Endothelial cell of umbilical vein (primary cell): Measurements from ENCODE around the gene CDK5R2. TPM values are rescaled to one million over a fixed set of nuclear protein-coding genes. Genes with fewer than 3 reads are reported as not detected.
A peak's percentile ranks its signal among the peaks of the same experiment; 100 is the strongest.

Experiments
- Bru-seq: library from RNA; stranded (reverse); fragments of 400-500 nt; gene quantifications from one replicate; lab custom pipeline; 2021; lab: Mats Ljungman, UMichigan
- BruChase-seq, 2 experiments: library from RNA; stranded (reverse); fragments of 400-500 nt; gene quantifications; one replicate each; lab custom pipeline; 2021; lab: Mats Ljungman, UMichigan
- BruUV-seq: library from RNA; stranded (reverse); fragments of 400-500 nt; replicated peaks from 2 replicates; lab custom pipeline; 2021; lab: Mats Ljungman, UMichigan
- CTCF ChIA-PET: fragments of 300-600, 350-600 bp; sonication (Branson Sonifier 250); formaldehyde crosslinking; loops from one replicate; lab custom pipeline; 2021; ENCODE audit warnings: antibody characterized with exemption, inconsistent platforms; lab: Charles Lee
- POLR2A ChIA-PET: fragments of 300-600, 350-600 bp; sonication (Branson Sonifier 250); formaldehyde crosslinking; loops from one replicate; lab custom pipeline; 2021; ENCODE audit warnings: antibody characterized with exemption, inconsistent platforms; lab: Charles Lee
- DNase-seq: peaks from one replicate; pipeline ENCODE4 v3.0.0-alpha.2; 2011; ENCODE audit warnings: low read depth, low spot score
- FAIRE-seq: peaks from 2 replicates; lab custom pipeline; 2011; peaks lifted over from hg19 to GRCh38; lab: Jason Lieb, UNC
- H2AFZ ChIP-seq: 2 replicates; pipeline ENCODE4 v1.6.0; 2012; ENCODE audit warnings: low read depth, low read length, control low read depth, inconsistent platforms
- H3K27ac ChIP-seq: 2 replicates; pipeline ENCODE4 v1.5.1; 2011; ENCODE audit warnings: low read depth, mild to moderate bottlenecking, control low read depth, low read length, moderate library complexity; ENCODE audit not compliant: insufficient read depth
- H3K27me3 ChIP-seq, 2 experiments: 2 replicates each; pipeline versions ENCODE4 v1.6.0 to v1.6.1; 2011; ENCODE audit warnings: low read length in 2 of 2, mixed read lengths in 1 of 2; ENCODE audit not compliant: control insufficient read depth in 2 of 2, insufficient read depth in 2 of 2
- H3K36me3 ChIP-seq, 2 experiments: 2 replicates in 1 of 2; 3 replicates in 1 of 2; pipeline ENCODE4 v1.5.1; 2011; ENCODE audit warnings: low read length in 2 of 2, mild to moderate bottlenecking in 1 of 2, moderate library complexity in 1 of 2; ENCODE audit not compliant: control insufficient read depth in 2 of 2, insufficient read depth in 2 of 2; ENCODE audit errors: extremely low read depth in 1 of 2
- H3K4me1 ChIP-seq: 3 replicates; pipeline ENCODE4 v1.5.1; 2011; ENCODE audit warnings: mild to moderate bottlenecking, low read length; ENCODE audit not compliant: control insufficient read depth, insufficient read depth; ENCODE audit errors: extremely low read depth
- H3K4me2 ChIP-seq: 2 replicates; pipeline ENCODE4 v1.6.1; 2011; ENCODE audit warnings: low read length, control low read depth, mixed read lengths; ENCODE audit not compliant: insufficient read depth
- H3K4me3 ChIP-seq, 3 experiments: fragments of 200-600 bp in 1 of 3; sonication (generic), shearing (Covaris generic) in 1 of 3; replicated peaks in 1 of 3; 2 replicates each; pipeline ENCODE4 v1.5.1; 2011 to 2016; ENCODE audit warnings: control low read depth in 3 of 3, low read length in 3 of 3, mild to moderate bottlenecking in 2 of 3, inconsistent platforms in 1 of 3, low read depth in 1 of 3, moderate library complexity in 1 of 3; ENCODE audit not compliant: insufficient read depth in 1 of 3
- H3K79me2 ChIP-seq: 2 replicates; pipeline ENCODE4 v1.6.0; 2012; ENCODE audit warnings: low read length, inconsistent platforms; ENCODE audit not compliant: control insufficient read depth, insufficient read depth
- H3K9ac ChIP-seq: replicated peaks from 2 replicates; pipeline ENCODE3; 2011; ENCODE audit warnings: low read length, control low read depth; ENCODE audit not compliant: insufficient read depth; ENCODE audit errors: extremely low read depth
- H3K9me1 ChIP-seq: replicated peaks from 3 replicates; pipeline ENCODE4 v1.6.0; 2011; ENCODE audit warnings: mild to moderate bottlenecking, low read length; ENCODE audit not compliant: control insufficient read depth, insufficient read depth; ENCODE audit errors: extremely low read depth
- H3K9me3 ChIP-seq: replicated peaks from 2 replicates; pipeline ENCODE4 v1.5.1; 2012; ENCODE audit warnings: low read length, inconsistent platforms; ENCODE audit not compliant: control insufficient read depth, insufficient read depth
- H4K20me1 ChIP-seq: replicated peaks from 2 replicates; pipeline ENCODE3; 2011; ENCODE audit warnings: mild to moderate bottlenecking, low read length; ENCODE audit not compliant: control insufficient read depth, insufficient read depth; ENCODE audit errors: extremely low read depth
- EZH2 ChIP-seq: IDR thresholded peaks from 2 replicates; pipeline ENCODE4 v1.6.1; 2012; ENCODE audit warnings: borderline replicate concordance, low read depth, mild to moderate bottlenecking, moderate library complexity, low read length, inconsistent platforms; ENCODE audit not compliant: severe bottlenecking
- FOS ChIP-seq: IDR thresholded peaks from 2 replicates; pipeline ENCODE4 v1.6.1; 2011; ENCODE audit warnings: mild to moderate bottlenecking, low read length, moderate library complexity, borderline replicate concordance; ENCODE audit not compliant: insufficient read depth
- GATA2 ChIP-seq: IDR thresholded peaks from 2 replicates; pipeline ENCODE4 v1.7.0; 2011; ENCODE audit warnings: low read depth, mild to moderate bottlenecking, moderate library complexity, mixed read lengths, low read length; ENCODE audit not compliant: insufficient read length, insufficient read depth
- JUN ChIP-seq: IDR thresholded peaks from 2 replicates; pipeline ENCODE4 v1.6.1; 2011; ENCODE audit warnings: borderline replicate concordance, low read depth; ENCODE audit not compliant: insufficient read length, insufficient read depth
- MYC ChIP-seq: IDR thresholded peaks from one replicate; pipeline ENCODE4 v1.6.1; 2011; ENCODE audit warnings: mild to moderate bottlenecking, low read depth, low read length
- POLR2A ChIP-seq: IDR thresholded peaks from 2 replicates; pipeline ENCODE4 v1.6.1; 2012; ENCODE audit warnings: low read depth, mild to moderate bottlenecking, control low read depth, low read length
- POLR2AphosphoS5 ChIP-seq: IDR thresholded peaks from 2 replicates; pipeline ENCODE4 v1.6.1; 2012; ENCODE audit warnings: low read depth, mild to moderate bottlenecking, control low read depth, low read length, moderate library complexity; ENCODE audit not compliant: insufficient read depth
- dilution Hi-C: fragments of 300-500 bp; cut with MboI; formaldehyde crosslinking; loops from one replicate; pipeline ENCODE4 v1.15.0; 2019; ENCODE audit warnings: low sequenced_read_pairs; ENCODE audit not compliant: extremely low pct_ligation_motif_present
- intact Hi-C: fragments of 100-400 bp; cut with micrococcal nuclease; formaldehyde crosslinking; loops from one replicate; pipeline ENCODE4 v1.10.0; 2022
- long read RNA-seq: library from polyadenylated mRNA; stranded (forward); transcript quantifications from one replicate; pipeline ENCODE4 v2.0.0, GENCODE V29; 2021
- polyA minus RNA-seq, 3 experiments: library from RNA; depleted of rRNA, polyadenylated mRNA; stranded (reverse); fragments of >200 nt; gene quantifications; 1 replicate in 1 of 3; 2 replicates in 2 of 3; pipeline ENCODE4 v1.2.3, GENCODE V29; 2011
- polyA plus RNA-seq, 4 experiments: library from polyadenylated mRNA; depleted of rRNA in 3 of 4; stranded (reverse) in 3 of 4; unstranded in 1 of 4; fragments of >200 nt; gene quantifications; 2 replicates each; pipeline versions ENCODE4 v1.2.1 to v1.2.3, GENCODE V29; 2011 to 2012; ENCODE audit warnings: missing spikeins in 1 of 4
- total RNA-seq: library from RNA; stranded (reverse); gene quantifications from 2 replicates; pipeline ENCODE4 v1.2.3, GENCODE V29; 2021
- TF ChIP-seq, protein P1 (sequence below): IDR thresholded peaks from 2 replicates; pipeline ENCODE4 v1.6.1; 2011; ENCODE audit not compliant: insufficient read depth, insufficient read length
- TF ChIP-seq, protein P2 (sequence below), 2 donors: IDR thresholded peaks; 1 replicate in 1 of 2; 2 replicates in 1 of 2; pipeline ENCODE4 v1.5.1; 2011; ENCODE audit warnings: low read length in 2 of 2, mild to moderate bottlenecking in 2 of 2, moderate library complexity in 2 of 2, control low read depth in 1 of 2, inconsistent platforms in 1 of 2, low read depth in 1 of 2; ENCODE audit not compliant: insufficient read depth in 1 of 2; ENCODE audit errors: extremely low read depth in 1 of 2

The CDK5R2 gene
- total RNA-seq (not detected in 2 replicates), polyA plus RNA-seq (0.03 TPM in 1 of 2 replicates, not detected in the other), polyA minus RNA-seq (not detected in 2 replicates), Bru-seq, nascent RNA (not detected), BruChase-seq, experiment 1, labeled RNA remaining after a 6-hour chase (not detected), BruChase-seq, experiment 2, labeled RNA remaining after a 2-hour chase (not detected)
- polyA plus RNA-seq (2011; cell fraction: cytosol; rRNA removed) = not detected in 2 replicates
- not detected in 2 replicates for polyA plus RNA-seq (2011; cell fraction: nucleus; rRNA removed)
- not detected in 2 replicates for polyA plus RNA-seq (2012)
- polyA minus RNA-seq (2011; cell fraction: cytosol; rRNA and poly(A)+ RNA removed) = not detected
- not detected in 2 replicates for polyA minus RNA-seq (2011; cell fraction: nucleus; rRNA and poly(A)+ RNA removed)
- long read RNA-seq = 0 reads

DNA sequence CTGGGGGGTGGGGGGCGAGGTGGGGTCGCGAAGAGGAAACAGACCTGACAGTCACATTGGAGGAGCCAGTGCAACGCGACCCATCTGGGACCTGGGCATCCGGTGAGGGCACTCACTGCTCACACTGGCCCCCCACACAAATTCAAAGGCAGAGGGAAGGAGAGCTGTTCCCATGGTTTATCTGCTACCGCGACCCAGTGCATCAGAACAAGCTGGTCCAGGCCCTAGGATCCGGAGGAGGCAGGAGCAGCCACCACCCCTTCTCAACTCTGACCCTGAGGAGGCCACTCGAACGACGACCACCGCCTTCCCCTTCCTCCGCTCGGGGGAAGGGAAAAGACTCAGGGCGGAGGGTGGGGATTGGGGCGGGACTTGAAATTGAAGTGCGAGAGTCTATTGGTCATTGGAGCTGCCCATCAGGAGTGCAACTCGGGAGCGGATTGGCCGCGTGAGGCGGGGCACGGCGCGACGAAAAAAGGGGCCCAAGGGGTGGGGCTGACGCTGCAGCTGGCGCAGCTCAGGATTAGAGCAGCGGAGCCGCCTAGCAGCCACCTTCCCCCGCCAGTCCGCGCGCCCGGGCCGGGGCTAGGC is at the start of gene CDK5R2:
Gene CDK5R2 (plus strand): TSS at position 526 of the 591 bp plus-strand sequence. CDS start 155 bp downstream, outside the sequence.
- no peak within 1 kb of the TSS for H3K27ac ChIP-seq
- ChIA-PET POLR2A (no interaction called here), CTCF (interaction anchor here (0.9 to 2.0 kb wide), 6 partner anchors 21 to 87 kb away, joined by 3 to 10 read pairs (median 4); no protein-coding TSS in a partner anchor)
- peak within 1 kb of the TSS in 1 of 3 experiments; percentile 13 for H3K4me3 ChIP-seq
- BruUV-seq = no TSS peak
- no peaks in the 10 kb centered on the region for H3K36me3 ChIP-seq
- H3K27me3 ChIP-seq = peaks cover 55 to 70% of the 10 kb centered on the region in 2 experiments
- dilution Hi-C loops = no loop called here
- intact Hi-C loops = no loop called here
- H3K79me2 ChIP-seq = no peaks in the 10 kb centered on the region
- H3K4me2 ChIP-seq = peak within 1 kb of the TSS; percentile 14
- H2AFZ ChIP-seq = no peak within 1 kb of the TSS
- no peaks in the 10 kb centered on the region for H4K20me1 ChIP-seq
- H3K9me3 ChIP-seq = no peaks in the 10 kb centered on the region
- peak; percentile 82 for FAIRE-seq
- H3K9me1 ChIP-seq = no peaks in the 10 kb centered on the region
- peak; percentile 77 for DNase-seq
- TF ChIP-seq GATA2 (no peak), MYC (no peak), POLR2AphosphoS5 (no peak), POLR2A (no peak), EZH2 (no peak), JUN (no peak), FOS (no peak)
- TF ChIP-seq, protein P1, sequence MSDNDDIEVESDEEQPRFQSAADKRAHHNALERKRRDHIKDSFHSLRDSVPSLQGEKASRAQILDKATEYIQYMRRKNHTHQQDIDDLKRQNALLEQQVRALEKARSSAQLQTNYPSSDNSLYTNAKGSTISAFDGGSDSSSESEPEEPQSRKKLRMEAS = no peak
- TF ChIP-seq, protein P2, sequence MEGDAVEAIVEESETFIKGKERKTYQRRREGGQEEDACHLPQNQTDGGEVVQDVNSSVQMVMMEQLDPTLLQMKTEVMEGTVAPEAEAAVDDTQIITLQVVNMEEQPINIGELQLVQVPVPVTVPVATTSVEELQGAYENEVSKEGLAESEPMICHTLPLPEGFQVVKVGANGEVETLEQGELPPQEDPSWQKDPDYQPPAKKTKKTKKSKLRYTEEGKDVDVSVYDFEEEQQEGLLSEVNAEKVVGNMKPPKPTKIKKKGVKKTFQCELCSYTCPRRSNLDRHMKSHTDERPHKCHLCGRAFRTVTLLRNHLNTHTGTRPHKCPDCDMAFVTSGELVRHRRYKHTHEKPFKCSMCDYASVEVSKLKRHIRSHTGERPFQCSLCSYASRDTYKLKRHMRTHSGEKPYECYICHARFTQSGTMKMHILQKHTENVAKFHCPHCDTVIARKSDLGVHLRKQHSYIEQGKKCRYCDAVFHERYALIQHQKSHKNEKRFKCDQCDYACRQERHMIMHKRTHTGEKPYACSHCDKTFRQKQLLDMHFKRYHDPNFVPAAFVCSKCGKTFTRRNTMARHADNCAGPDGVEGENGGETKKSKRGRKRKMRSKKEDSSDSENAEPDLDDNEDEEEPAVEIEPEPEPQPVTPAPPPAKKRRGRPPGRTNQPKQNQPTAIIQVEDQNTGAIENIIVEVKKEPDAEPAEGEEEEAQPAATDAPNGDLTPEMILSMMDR (IDR thresholded peaks at IDR 0.05; ENCODE audit: extremely low read depth in 1 of 2, insufficient read depth in 1 of 2, low read depth in 1 of 2, low read length in 2 of 2) = no peak
- no peaks in the 10 kb centered on the region for H3K4me1 ChIP-seq
- H3K9ac ChIP-seq = no peak within 1 kb of the TSS
